GM13976 (cell line): ENCODE measurements around the gene BRD7.
A peak's percentile ranks its signal among the peaks of the same experiment; 100 is the strongest.

ENCODE experiments used
- DNase-seq: peaks from one replicate; pipeline ENCODE4 v3.0.0; 2012; ENCODE audit warnings: low spot score
- CTCF ChIP-seq: IDR thresholded peaks from 2 replicates; pipeline ENCODE4 v1.5.1; 2012; ENCODE audit warnings: borderline replicate concordance, mild to moderate bottlenecking; ENCODE audit not compliant: insufficient read depth; ENCODE audit errors: extremely low read depth, missing control alignments, control extremely low read depth
- in situ Hi-C: fragments of 300-500 bp; cut with MboI; formaldehyde crosslinking; loops from one replicate; pipeline ENCODE4 v1.12.0; 2022; ENCODE audit warnings: low sequenced_read_pairs, mixed read lengths, inconsistent platforms; ENCODE audit not compliant: unreplicated experiment

BRD7 gene

GRCh38 chr16:50274326-50275097 lies 94.3 kb downstream of the BRD7 start:
- no peak for TF ChIP-seq CTCF

GRCh38 chr16:50273888-50274325 lies 94.9 kb downstream of the BRD7 start:
- in situ Hi-C loops, result no loop called here
- peak; percentile 89 for DNase-seq
- no peak for TF ChIP-seq CTCF

More at GRCh38 chr16:50274326-50275097, 94.3 kb downstream of the BRD7 start:
- peak; percentile 83 for DNase-seq
- in situ Hi-C loops, result no loop called here

GRCh38 chr16:50273382-50273690 lies 95.5 kb downstream of the BRD7 start:
- in situ Hi-C loops, result no loop called here
- no peak for TF ChIP-seq CTCF
- DNase-seq, result no peak

- DNase-seq, result no peak
- in situ Hi-C loops, result no loop called here
Measured at GRCh38 chr16:50272687-50273381, 96.0 kb downstream of the BRD7 start.

GRCh38 chr16:50272111-50272571 lies 96.6 kb downstream of the BRD7 start:
- no peak for TF ChIP-seq CTCF
- DNase-seq, result no peak
- in situ Hi-C loops, result no loop called here

More at GRCh38 chr16:50272687-50273381, 96.0 kb downstream of the BRD7 start:
- no peak for TF ChIP-seq CTCF

GRCh38 chr16:50271148-50272041 lies 97.4 kb downstream of the BRD7 start:
- in situ Hi-C loops, result no loop called here
- no peak for TF ChIP-seq CTCF
- no peak for DNase-seq
